ENCODE measurements around the gene PTGS1.
A peak's percentile ranks its signal among the peaks of the same experiment; 100 is the strongest.
"Not testable (repeated sequence)": the region's sequence is repeated elsewhere in the genome, so short reads cannot be mapped to it uniquely, and the experiment has no call there.

Gene PTGS1

GRCh38 chr9:122347348-122348287 lies 23.2 kb upstream of the PTGS1 start:
- DNase-seq (ENCODE audit: low read depth) = no peak

DNA sequence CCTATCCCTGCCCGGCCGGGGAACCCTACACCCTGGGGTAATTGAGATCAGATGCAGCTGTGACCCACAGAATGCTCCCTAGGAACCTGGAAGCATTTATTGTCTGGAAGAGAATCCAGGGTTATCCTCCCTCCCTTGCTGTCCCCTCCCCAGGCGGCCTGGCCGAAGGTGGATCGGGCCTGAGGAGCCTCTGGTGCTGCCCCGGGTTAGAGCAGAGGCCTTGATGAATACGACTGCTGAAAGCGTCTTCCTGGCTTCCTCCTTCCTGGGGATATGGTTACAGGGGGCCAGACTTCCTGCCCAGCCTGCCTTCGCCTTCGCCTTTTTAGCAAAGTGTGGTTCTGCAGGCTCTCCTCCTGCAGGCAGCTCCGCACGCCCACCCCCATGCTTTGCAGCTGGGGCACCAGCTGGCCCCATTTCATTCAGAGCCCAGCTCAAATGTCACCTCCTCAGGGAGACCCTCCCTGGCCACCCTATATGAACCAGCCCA lies 22.5 kb upstream of the PTGS1 start:
- DNase-seq (ENCODE audit: low read depth) = no peak

GRCh38 chr9:122348791-122349190 lies 22.0 kb upstream of the PTGS1 start:
- no peak for DNase-seq (ENCODE audit: low read depth)

DNA sequence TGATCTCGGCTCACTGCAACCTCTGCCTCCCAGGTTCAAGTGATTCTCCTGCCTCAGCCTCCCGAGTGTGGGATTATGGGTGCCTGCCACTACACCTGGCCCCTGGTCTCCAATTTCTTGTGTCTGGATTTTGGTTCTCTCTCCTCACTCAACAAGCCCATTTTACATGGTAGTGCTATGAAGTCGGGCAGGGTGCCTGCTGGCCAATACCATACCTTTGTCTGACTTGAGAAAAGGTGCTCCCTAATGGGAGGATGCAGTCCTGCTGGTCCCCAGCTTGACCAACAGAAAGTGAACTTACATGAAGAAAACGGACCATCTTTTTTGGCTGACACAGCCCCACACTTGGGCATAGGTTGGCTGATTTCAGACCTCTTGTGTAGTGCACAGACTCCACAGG lies 21.6 kb upstream of the PTGS1 start:
- no peak for DNase-seq (ENCODE audit: low read depth)

DNA sequence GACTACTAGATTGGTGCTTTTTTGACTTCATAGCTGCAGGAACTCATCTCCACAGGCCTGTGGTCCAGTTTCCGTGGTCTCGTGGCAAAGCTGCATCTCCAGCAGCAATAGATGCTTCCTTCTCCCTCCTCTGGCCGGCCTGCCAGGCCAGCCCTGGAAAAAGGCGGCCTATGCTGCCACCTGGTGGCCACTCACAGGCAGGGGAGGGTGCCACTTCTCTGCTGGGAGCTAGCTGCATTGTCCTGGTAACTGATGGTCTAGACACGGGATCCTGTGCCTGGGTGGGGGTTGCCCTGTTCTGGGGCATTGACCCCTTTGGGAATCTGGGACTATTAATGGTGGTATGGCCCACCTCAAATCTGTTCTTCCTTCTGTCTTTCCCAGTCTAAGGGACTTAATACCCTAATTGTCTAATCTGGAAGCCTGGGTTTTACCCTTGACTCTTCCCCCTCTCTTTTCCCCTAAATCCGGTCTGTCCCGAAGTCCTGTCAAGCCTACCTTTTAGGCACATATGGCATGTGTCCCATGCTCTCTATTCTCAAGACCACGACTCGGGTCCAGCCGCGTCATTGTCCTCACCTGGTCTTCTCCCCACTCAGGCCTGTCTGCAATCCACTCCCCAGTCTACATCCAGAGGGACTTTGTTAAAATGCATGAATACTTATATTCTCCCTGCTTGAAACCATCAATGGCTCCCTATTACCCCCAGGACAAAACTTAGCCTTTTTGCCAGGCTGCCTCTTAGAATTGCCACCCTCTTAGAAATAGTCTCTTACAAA lies 20.1 kb upstream of the PTGS1 start:
- DNase-seq (ENCODE audit: low read depth) = peak; percentile 67

GRCh38 chr9:122354536-122355199 lies 16.2 kb upstream of the PTGS1 start:
- DNase-seq (ENCODE audit: low read depth) = no peak

DNA sequence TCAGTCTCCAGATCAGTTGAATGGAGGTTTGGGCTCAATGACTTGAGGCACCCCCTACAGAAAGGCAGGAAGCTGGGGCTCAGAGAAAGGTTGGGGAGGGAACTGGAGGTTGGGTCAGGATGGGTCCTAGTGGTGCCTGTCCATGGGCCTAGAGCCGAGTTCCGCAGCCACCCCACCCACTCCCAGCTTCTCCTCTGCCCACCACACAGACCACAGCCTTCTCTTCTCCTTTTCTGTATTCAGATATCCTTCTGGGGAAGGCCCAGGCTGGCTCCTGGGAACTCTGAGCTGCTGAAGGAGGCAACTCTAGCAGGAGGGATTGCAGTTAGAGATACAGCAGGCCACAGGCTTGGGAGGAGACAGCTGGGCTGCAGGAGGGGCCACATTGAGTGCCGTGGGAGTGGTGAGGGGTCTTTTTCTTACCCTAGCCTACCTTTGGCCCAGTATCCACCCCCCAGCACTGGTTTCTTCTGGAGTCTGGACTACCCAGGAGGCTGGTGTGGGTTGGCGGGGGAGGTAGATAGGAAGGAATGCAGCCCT lies 15.4 kb upstream of the PTGS1 start:
- DNase-seq (ENCODE audit: low read depth) = no peak

DNA sequence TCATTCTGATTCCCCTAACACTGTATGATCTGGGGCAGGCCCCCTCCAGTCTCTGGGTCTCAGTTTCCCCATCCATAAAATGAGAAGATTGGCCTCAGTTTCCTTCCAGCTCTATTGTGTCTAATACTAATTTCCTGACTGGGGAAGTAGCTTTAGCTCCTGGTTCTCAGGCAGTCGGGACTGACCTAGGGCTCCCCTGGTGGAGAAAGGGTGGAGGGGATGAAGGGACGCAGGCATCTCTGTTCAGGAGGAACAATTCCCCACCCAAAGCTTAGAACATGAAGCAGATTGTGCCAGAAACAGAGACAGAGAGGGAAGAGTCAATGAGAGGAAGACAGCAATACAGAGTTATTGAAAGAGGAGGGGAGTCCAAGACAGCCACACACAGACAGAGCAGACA lies 14.2 kb upstream of the PTGS1 start:
- no peak for DNase-seq (ENCODE audit: low read depth)

DNA sequence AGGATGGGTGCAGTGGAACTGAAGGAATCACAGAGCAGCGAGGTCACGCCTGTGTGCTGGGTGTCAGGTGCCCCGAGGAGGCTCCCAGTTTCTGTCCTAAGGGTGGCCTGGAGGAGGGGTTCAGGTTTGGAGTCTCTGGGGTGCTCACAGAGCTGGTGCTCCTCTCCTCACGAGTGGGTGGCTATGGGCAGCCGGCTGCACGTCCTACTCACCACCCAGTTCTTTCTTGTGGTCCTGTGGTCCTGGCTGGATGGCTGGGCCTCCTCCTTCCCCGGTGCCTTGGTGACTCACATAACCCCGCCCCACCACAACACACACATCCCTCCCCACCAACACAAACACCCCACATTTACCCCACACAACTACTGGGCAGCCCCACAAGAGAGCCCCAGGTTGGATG lies 9.9 kb upstream of the PTGS1 start:
- DNase-seq (ENCODE audit: low read depth) = no peak

- DNase-seq (ENCODE audit: low read depth) = not testable (repeated sequence)
Measured at GRCh38 chr9:122363131-122363530, 7.7 kb upstream of the PTGS1 start.

GRCh38 chr9:122364117-122364782 lies 6.6 kb upstream of the PTGS1 start:
- DNase-seq (ENCODE audit: low read depth) = no peak

DNA sequence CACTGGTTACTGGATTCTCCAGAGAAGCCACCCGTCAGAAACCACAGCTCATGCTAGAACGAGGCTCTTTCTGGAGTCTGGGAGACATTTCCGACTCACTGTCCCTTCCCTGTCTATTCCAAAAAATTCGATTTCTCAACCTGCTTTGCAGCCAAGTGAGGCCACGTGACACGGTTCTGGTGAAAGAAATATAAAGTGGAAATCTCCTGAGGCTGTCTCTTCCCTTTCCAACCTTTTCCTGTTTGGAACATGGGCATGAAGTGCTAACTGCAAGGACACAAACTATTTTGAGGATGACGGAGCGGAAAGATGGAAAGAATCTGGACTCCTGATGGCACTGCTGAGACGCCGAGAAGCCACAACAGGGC lies 6.1 kb upstream of the PTGS1 start:
- DNase-seq (ENCODE audit: low read depth) = no peak

DNA sequence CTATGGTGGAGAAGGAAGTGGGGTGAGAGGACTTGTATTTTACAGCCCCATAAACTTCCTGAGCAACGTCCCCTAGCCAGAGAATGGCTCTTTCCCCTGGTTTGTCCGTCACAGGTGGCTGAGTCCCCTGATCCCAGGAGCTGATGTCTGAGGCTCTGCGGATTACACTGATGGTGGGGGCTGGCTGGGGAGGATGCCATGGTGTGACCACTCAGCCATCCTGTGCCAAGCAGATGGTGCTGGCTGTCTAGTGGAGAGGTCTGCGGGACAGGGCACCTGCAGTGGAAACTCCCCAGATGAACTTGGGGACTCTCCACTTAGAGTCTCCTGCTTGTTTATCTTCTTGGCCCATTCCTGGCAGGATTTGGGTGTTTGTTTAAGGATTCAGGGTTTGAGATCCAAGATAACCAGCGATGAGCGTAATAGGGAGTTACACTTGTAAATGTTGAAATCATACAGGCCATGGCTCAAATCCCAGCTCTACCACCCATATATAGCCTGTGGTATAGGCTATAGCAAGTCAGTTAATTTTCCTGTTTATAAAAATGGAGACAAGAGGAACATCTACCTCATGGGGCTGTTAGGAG lies 4.7 kb upstream of the PTGS1 start:
- DNase-seq (ENCODE audit: low read depth) = no peak

DNA sequence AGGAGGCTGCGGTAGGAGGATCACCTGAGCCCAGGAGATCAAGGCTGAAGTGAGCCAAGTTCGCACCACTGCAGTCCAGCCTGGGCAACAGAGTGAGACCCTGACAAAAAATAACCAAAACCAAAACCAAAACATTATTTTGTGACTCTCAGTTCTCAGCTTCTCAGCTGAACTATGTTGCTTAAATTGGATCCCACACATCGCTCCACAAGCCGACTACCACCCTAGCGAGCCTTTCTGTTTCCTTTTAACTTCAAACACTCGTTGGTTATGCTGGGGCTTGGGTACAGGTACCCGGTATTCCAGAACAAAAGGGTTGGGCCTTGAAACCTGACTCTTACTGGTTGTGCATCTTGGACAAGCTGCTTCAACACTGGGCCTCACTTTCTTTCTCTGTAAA lies 3.8 kb upstream of the PTGS1 start:
- no peak for DNase-seq (ENCODE audit: low read depth)

GRCh38 chr9:122367774-122368460 lies 2.9 kb upstream of the PTGS1 start:
- DNase-seq (ENCODE audit: low read depth) = no peak

DNA sequence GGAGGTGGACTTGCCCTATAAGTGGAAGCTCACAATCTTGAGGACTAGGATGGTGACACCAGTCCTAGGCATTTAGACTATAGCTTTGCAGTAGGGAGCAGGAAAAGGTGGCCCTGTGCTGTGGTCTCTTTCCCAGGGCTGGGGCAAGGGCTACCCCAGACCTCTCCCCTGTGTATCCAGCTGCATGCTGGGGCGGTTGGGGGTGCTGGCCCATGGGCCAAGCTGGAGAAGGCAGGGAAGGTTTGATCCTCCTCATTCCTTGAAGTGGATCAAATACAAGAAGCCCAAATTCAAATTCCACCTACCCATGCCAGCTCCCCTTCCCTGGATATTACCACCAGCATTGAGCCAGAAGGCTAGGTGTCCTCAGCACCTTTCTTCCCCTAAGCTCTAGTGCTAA lies 2.2 kb upstream of the PTGS1 start:
- no peak for DNase-seq (ENCODE audit: low read depth)

DNA sequence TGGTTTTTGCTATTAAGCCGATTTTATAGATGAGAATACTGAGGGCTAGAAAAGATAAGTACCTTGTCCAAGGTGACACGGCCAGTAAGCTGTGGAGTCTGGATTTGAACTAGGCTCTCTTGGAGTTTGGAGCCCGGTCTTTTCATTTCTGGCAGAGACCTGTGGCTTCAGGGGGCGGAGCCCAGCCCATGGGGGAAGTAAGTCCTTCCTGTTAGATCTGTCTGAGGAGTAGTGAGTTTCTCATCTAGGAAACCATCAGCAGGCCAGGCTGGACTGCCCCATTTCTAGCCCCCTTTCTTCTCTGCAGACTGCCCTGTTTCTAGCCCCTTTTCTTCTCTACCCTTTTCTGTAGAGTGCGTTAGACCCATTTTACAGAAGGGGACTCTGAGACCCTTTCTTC lies 521 bp upstream of the PTGS1 start:
- no peak for DNase-seq (ENCODE audit: low read depth)

DNA sequence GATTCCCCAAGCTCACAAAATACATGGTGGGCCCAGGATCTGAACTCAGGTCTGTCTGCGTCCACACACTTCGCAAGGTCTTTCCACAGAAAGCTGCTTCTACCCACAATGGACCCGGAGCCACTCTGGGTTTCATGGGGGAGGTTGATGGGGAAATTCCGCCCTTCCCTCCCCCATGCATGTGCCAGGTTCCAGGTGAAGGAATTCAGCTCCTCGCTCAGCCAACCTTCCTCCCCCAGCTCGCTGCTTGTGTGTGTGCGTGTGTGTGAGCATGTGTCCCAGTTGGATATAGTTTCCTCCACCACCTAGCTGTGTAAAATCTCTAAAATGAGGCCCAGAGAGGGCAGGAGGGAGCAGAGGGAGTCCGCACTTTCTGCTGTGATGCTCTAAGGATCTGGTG lies 1.0 kb downstream of the PTGS1 start:
- no peak for DNase-seq (ENCODE audit: low read depth)

DNA sequence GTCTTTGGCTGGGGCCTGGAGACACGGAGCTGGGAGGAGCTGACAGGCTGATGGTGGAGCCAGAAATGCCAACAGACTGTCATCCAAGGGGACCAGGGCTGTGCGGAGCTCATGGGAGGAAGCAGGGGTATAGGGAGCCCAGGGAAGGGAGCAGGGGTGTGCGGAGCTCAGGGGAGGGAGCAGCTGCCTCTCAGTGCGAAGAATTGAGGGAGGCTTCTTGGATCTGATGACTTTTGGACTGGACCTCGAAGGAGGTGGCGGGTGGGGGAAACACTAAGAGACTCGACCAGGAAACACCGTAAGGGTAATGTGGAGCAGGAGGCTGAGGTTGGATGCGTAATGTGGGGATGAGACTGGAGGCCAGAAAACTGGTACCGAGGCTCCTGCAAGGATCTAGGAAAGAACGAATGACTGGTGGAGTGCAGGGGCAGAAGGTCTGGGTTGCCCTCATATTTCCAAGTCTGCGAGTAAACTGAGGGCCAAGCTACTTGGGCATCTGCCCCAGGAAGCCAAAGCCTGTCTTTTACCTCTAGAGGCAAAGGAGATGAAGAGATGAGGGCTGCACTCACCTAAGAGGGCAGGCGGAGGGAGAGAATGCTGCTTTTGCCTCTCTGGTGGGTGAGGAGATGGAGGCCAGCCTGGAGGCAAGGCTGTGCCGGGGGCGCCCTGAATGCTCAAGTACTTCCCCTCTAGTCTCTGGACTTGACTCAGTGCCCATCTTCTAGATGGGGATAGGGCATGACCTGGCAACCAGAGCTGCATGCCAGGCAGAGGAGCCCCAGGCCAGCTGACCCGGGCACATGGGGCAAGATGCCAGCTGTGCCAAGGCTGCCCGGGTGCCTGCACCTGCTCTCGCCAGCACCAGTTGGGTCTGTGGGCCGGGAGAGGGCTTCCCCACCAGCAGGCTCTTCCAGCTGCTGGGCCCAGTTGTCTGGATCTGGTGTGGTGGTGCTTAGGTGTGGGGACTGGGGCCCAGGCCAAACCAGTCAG lies 2.3 kb downstream of the PTGS1 start:
- DNase-seq (ENCODE audit: low read depth) = no peak

All from activated T-cell treated with anti-CD3 and anti-CD28 coated beads for 1 hour (primary cell).